SK-N-SH (cell line): ENCODE results near the gene OR10H4. TPM values are rescaled to one million over a fixed set of nuclear protein-coding genes. Genes with fewer than 3 reads are reported as not detected.

Source experiments
- CTCF ChIA-PET: fragments of 300-600, 350-600 bp; formaldehyde crosslinking; extraction: SDS; loops from one replicate; lab custom pipeline; 2021; lab: Yijun Ruan, JAX
- POLR2A ChIA-PET: fragments of 350-600 bp; sonication (Branson Sonifier 250); formaldehyde crosslinking; extraction: SDS; loops from one replicate; lab custom pipeline; 2020; ENCODE audit warnings: antibody characterized with exemption, inconsistent platforms; lab: Yijun Ruan, JAX
- DNase-seq: peaks from one replicate; pipeline ENCODE4 v3.0.0; 2012
- H2AFZ ChIP-seq: fragments of 200-600 bp; sonication (generic); 2 replicates; pipeline ENCODE4 v1.8.1; 2016; ENCODE audit warnings: antibody characterized with exemption, mild to moderate bottlenecking, low read depth
- H3F3A ChIP-seq: fragments of 200-600 bp; sonication (generic); replicated peaks from 2 replicates; pipeline ENCODE3; 2016; ENCODE audit warnings: antibody characterized with exemption, mild to moderate bottlenecking; ENCODE audit not compliant: insufficient read depth
- H3K27ac ChIP-seq, 2 experiments: fragments of 200-500 bp in 1 of 2; fragments of 200-600 bp in 1 of 2; sonication (Bioruptor generic) in 1 of 2; sonication (generic), shearing (Covaris generic) in 1 of 2; 2 replicates each; pipeline versions ENCODE4 v1.5.1 to v1.6.1; 2014 to 2016; ENCODE audit warnings: low read depth in 2 of 2, inconsistent platforms in 1 of 2, low read length in 1 of 2, mild to moderate bottlenecking in 1 of 2, mixed read lengths in 1 of 2
- H3K27me3 ChIP-seq: fragments of 200-600 bp; sonication (generic), shearing (Covaris generic); 2 replicates; pipeline ENCODE4 v1.6.1; 2016; ENCODE audit warnings: mixed run types; ENCODE audit not compliant: insufficient read depth
- H3K36me3 ChIP-seq, 2 experiments: fragments of 200-500 bp in 1 of 2; fragments of 200-600 bp in 1 of 2; sonication (Bioruptor generic) in 1 of 2; sonication (generic) in 1 of 2; replicated peaks in 1 of 2; 2 replicates each; pipeline versions ENCODE3 to v1.5.1; 2014 to 2016; ENCODE audit warnings: low read length in 1 of 2, mild to moderate bottlenecking in 1 of 2; ENCODE audit not compliant: insufficient read depth in 2 of 2, control insufficient read depth in 1 of 2
- H3K4me1 ChIP-seq, 2 experiments: fragments of 200-500 bp in 1 of 2; fragments of 200-600 bp in 1 of 2; sonication (Bioruptor generic) in 1 of 2; sonication (generic), shearing (Covaris generic) in 1 of 2; 2 replicates each; pipeline versions ENCODE4 v1.5.1 to v1.6.1; 2014 to 2016; ENCODE audit warnings: low read depth in 1 of 2, low read length in 1 of 2, mixed run types in 1 of 2; ENCODE audit not compliant: insufficient read depth in 2 of 2, control insufficient read depth in 1 of 2
- H3K4me2 ChIP-seq: fragments of 200-600 bp; sonication (generic), shearing (Covaris generic); 2 replicates; pipeline ENCODE4 v1.6.1; 2017; ENCODE audit warnings: mixed run types
- H3K4me3 ChIP-seq, 2 experiments: fragments of 200-500 bp in 1 of 2; fragments of 200-600 bp in 1 of 2; sonication (Bioruptor generic) in 1 of 2; sonication (generic), shearing (Covaris generic) in 1 of 2; 2 replicates each; pipeline versions ENCODE4 v1.5.1 to v1.8.1; 2014 to 2016; ENCODE audit warnings: low read depth in 2 of 2, inconsistent platforms in 1 of 2, low read length in 1 of 2, mild to moderate bottlenecking in 1 of 2, mixed read lengths in 1 of 2, moderate library complexity in 1 of 2
- H3K79me2 ChIP-seq: fragments of 200-600 bp; sonication (generic); 2 replicates; pipeline ENCODE4 v1.8.1; 2017; ENCODE audit warnings: mild to moderate bottlenecking; ENCODE audit not compliant: insufficient read depth
- H3K9ac ChIP-seq: fragments of 200-600 bp; sonication (generic); 2 replicates; pipeline ENCODE4 v1.6.1; 2017; ENCODE audit warnings: mixed run types
- H3K9me2 ChIP-seq: fragments of 200-600 bp; sonication (generic); 2 replicates; pipeline ENCODE4 v1.6.1; 2017; ENCODE audit warnings: mixed run types
- H3K9me3 ChIP-seq: fragments of 200-600 bp; sonication (generic); 2 replicates; pipeline ENCODE4 v1.6.1; 2017; ENCODE audit warnings: mixed run types, mild to moderate bottlenecking, moderate library complexity
- H4K20me1 ChIP-seq: fragments of 200-600 bp; sonication (generic); 2 replicates; pipeline ENCODE4 v1.6.1; 2017; ENCODE audit warnings: mild to moderate bottlenecking, mixed run types; ENCODE audit not compliant: insufficient read depth
- JUND ChIP-seq: IDR thresholded peaks from 2 replicates; pipeline ENCODE4 v1.4.0; 2012
- MXI1 ChIP-seq: IDR thresholded peaks from 2 replicates; pipeline ENCODE4 v1.6.1; 2012; ENCODE audit warnings: mild to moderate bottlenecking, low read depth, low read length, improper control_type of control experiment
- NFIC ChIP-seq: IDR thresholded peaks from 2 replicates; pipeline ENCODE4 v1.4.0; 2012; ENCODE audit warnings: borderline replicate concordance
- NRF1 ChIP-seq: IDR thresholded peaks from 2 replicates; pipeline ENCODE4 v1.6.1; 2012; ENCODE audit warnings: low read depth, mild to moderate bottlenecking, low read length
- RFX5 ChIP-seq: IDR thresholded peaks from 2 replicates; pipeline ENCODE4 v1.6.1; 2012; ENCODE audit warnings: mild to moderate bottlenecking, improper control_type of control experiment, low read length
- SIN3A ChIP-seq: IDR thresholded peaks from 2 replicates; pipeline ENCODE4 v1.6.1; 2012; ENCODE audit warnings: low read depth, mild to moderate bottlenecking, low read length, moderate library complexity, borderline replicate concordance
- TCF12 ChIP-seq: IDR thresholded peaks from 2 replicates; pipeline ENCODE4 v1.4.0; 2012
- TEAD4 ChIP-seq: IDR thresholded peaks from 2 replicates; pipeline ENCODE4 v1.4.0; 2012; ENCODE audit warnings: mild to moderate bottlenecking, borderline replicate concordance; ENCODE audit not compliant: insufficient read depth
- YY1 ChIP-seq: IDR thresholded peaks from 2 replicates; pipeline ENCODE4 v1.4.0; 2012; ENCODE audit warnings: low read depth, mild to moderate bottlenecking
- WGBS: methylation state at CpG from one replicate; pipeline ENCODE4 v1.1.6; 2017; ENCODE audit warnings: low lambda C conversion rate; 5-methylcytosine and 5-hydroxymethylcytosine counted together
- polyA plus RNA-seq, 3 experiments: library from polyadenylated mRNA; depleted of rRNA; stranded (reverse); fragments of >200 nt; gene quantifications; 2 replicates each; pipeline ENCODE4 v1.2.3, GENCODE V29; 2012
- TF ChIP-seq, protein P1 (sequence below): IDR thresholded peaks from 2 replicates; pipeline ENCODE4 v1.4.0; 2012; ENCODE audit warnings: low read depth
- TF ChIP-seq, protein P2 (sequence below): IDR thresholded peaks from 2 replicates; pipeline ENCODE4 v1.4.0; 2012; ENCODE audit warnings: low read depth, borderline replicate concordance
- TF ChIP-seq, protein P3 (sequence below): IDR thresholded peaks from 2 replicates; pipeline ENCODE4 v1.6.1; 2012; ENCODE audit warnings: mild to moderate bottlenecking, low read depth, low read length, moderate library complexity

The OR10H4 gene
- polyA plus RNA-seq, 1 of the 3 experiments (the other 2 are of a cell fraction): not detected

DNA sequence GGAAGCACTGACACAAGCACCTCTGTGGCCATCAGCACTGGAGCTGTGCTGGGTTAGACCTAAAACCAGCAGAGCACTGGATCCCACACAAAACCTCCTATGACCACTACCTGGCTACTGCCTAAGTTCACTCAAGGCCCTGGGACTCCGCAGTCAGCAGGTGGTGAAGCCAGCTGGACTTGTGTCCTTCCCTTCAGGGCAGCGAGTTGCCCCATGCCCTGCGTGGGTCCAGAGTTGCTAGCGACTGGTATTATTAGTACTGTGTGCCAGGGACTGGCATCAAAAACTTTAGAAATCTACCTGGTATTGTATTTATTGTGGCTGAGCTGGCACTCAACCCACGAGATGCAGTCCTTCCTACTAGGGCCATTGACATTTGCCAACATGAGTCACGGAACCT is 6.0 kb downstream of the OR10H4 start:
- H3K79me2 ChIP-seq: no peaks in the 10 kb centered on the region
- no peak overlapping the region for H3K4me3 ChIP-seq
- H3K4me1 ChIP-seq: no peaks in the 10 kb centered on the region
- 5% methylated on average over 2 of the region's 6 CpGs for WGBS
- no peaks in the 10 kb centered on the region for H3K36me3 ChIP-seq
- no peak for DNase-seq
- H4K20me1 ChIP-seq: no peaks in the 10 kb centered on the region
- no peaks in the 10 kb centered on the region for H3F3A ChIP-seq
- no peaks in the 10 kb centered on the region; the same call in 1 of the 2 replicates for H3K9me2 ChIP-seq
- no peak overlapping the region for H2AFZ ChIP-seq
- H3K27me3 ChIP-seq: no peaks in the 10 kb centered on the region; the same call in 1 of the 2 replicates
- no peak overlapping the region for H3K27ac ChIP-seq
- H3K9ac ChIP-seq: no peak overlapping the region
- CTCF ChIA-PET: no interaction called here
- POLR2A ChIA-PET: no interaction called here
- H3K4me2 ChIP-seq: no peak overlapping the region
- no peaks in the 10 kb centered on the region for H3K9me3 ChIP-seq
- TF ChIP-seq JUND (no peak), MXI1 (no peak), NFIC (no peak), SIN3A (no peak), YY1 (no peak), RFX5 (no peak)
- TF ChIP-seq, protein P1, sequence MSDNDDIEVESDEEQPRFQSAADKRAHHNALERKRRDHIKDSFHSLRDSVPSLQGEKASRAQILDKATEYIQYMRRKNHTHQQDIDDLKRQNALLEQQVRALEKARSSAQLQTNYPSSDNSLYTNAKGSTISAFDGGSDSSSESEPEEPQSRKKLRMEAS: no peak
- TF ChIP-seq, protein P2, sequence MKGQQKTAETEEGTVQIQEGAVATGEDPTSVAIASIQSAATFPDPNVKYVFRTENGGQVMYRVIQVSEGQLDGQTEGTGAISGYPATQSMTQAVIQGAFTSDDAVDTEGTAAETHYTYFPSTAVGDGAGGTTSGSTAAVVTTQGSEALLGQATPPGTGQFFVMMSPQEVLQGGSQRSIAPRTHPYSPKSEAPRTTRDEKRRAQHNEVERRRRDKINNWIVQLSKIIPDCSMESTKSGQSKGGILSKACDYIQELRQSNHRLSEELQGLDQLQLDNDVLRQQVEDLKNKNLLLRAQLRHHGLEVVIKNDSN: no peak
- TF ChIP-seq, all 33 proteins: peak for 0

DNA sequence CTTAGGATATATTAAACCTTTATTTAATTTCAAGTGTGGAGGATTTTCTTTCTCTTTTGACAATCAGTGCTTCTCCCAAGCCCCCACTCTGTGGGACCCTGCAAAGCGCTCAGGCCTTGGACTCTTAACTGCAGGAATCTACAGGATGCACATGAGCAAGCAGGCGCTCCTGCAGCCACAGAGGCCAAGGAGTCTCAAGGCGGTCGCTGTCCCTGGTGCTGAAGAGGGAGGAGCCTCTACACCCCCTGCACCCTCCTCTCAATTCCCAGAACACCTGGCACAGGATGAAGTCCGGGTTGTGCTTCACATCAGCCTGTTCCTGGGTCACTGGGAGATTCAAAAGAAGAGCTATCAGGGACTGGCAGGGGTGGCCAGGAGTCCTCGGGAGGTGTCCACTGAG is 13.5 kb downstream of the OR10H4 start:
- Histone ChIP-seq H3K36me3 (no peaks in the 10 kb centered on the region), H2AFZ (no peak overlapping the region), H3F3A (no peaks in the 10 kb centered on the region), H3K4me3 (no peak overlapping the region), H3K27ac (no peak overlapping the region), H3K9me2 (no peaks in the 10 kb centered on the region)
- 4% methylated on average over 5 of the region's 6 CpGs for WGBS
- POLR2A ChIA-PET: no interaction called here
- TF ChIP-seq NRF1: no peak
- TF ChIP-seq, protein P3, sequence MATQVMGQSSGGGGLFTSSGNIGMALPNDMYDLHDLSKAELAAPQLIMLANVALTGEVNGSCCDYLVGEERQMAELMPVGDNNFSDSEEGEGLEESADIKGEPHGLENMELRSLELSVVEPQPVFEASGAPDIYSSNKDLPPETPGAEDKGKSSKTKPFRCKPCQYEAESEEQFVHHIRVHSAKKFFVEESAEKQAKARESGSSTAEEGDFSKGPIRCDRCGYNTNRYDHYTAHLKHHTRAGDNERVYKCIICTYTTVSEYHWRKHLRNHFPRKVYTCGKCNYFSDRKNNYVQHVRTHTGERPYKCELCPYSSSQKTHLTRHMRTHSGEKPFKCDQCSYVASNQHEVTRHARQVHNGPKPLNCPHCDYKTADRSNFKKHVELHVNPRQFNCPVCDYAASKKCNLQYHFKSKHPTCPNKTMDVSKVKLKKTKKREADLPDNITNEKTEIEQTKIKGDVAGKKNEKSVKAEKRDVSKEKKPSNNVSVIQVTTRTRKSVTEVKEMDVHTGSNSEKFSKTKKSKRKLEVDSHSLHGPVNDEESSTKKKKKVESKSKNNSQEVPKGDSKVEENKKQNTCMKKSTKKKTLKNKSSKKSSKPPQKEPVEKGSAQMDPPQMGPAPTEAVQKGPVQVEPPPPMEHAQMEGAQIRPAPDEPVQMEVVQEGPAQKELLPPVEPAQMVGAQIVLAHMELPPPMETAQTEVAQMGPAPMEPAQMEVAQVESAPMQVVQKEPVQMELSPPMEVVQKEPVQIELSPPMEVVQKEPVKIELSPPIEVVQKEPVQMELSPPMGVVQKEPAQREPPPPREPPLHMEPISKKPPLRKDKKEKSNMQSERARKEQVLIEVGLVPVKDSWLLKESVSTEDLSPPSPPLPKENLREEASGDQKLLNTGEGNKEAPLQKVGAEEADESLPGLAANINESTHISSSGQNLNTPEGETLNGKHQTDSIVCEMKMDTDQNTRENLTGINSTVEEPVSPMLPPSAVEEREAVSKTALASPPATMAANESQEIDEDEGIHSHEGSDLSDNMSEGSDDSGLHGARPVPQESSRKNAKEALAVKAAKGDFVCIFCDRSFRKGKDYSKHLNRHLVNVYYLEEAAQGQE: peak; percentile 90
- no peak for TF ChIP-seq TCF12
- no peak for TF ChIP-seq TEAD4
- TF ChIP-seq, all 33 proteins: peak for 1
- Histone ChIP-seq H4K20me1 (no peaks in the 10 kb centered on the region), H3K4me1 (no peaks in the 10 kb centered on the region), H3K9ac (no peak overlapping the region), H3K9me3 (no peaks in the 10 kb centered on the region), H3K4me2 (no peak overlapping the region), H3K27me3 (no peaks in the 10 kb centered on the region; the same call in 1 of the 2 replicates), H3K79me2 (no peaks in the 10 kb centered on the region)
- CTCF ChIA-PET: no interaction called here
- no peak for DNase-seq
